ENCODE measurements around the gene ADORA2B.

ADORA2B gene

GRCh38 chr17:16001226-16001897, 56.4 kb downstream of the ADORA2B start:
- no peak overlapping the region for H3K4me3 ChIP-seq (ENCODE audit: low read depth, low read length)
- no peak for DNase-seq (ENCODE audit: low read depth)
- TF ChIP-seq CTCF (IDR thresholded peaks at IDR 0.05; ENCODE audit: insufficient read depth, low read depth, low read length, missing control alignments): no peak

DNA sequence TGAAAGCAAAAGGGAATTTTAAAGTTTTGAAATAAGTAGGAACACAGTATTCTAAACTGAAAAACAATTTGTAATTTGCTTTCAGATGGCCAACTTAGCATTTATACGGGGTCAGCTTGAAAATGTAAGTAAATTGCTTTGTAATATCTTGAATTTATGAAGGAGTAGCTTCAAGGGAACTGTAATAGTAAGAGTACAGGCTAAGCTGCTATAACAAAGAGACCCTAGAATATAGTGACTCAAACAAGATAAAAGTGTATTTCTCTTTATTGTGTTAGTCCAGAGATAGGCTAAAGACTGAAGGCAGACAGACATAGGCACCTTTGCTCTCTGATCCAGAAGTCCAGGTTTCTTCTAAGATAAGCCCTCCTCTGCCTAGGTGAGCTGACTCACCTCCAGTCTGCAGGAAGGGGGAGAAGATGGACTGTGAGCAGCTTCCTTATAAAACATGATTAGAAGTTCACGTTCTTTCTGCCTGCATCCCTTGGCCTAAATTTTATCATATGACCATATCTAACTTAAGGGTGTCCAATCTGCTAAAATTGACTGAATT, 57.9 kb downstream of the ADORA2B start:
- H3K4me3 ChIP-seq (ENCODE audit: low read depth, low read length): no peak overlapping the region
- TF ChIP-seq CTCF (IDR thresholded peaks at IDR 0.05; ENCODE audit: insufficient read depth, low read depth, low read length, missing control alignments): no peak
- no peak for DNase-seq (ENCODE audit: low read depth)

DNA sequence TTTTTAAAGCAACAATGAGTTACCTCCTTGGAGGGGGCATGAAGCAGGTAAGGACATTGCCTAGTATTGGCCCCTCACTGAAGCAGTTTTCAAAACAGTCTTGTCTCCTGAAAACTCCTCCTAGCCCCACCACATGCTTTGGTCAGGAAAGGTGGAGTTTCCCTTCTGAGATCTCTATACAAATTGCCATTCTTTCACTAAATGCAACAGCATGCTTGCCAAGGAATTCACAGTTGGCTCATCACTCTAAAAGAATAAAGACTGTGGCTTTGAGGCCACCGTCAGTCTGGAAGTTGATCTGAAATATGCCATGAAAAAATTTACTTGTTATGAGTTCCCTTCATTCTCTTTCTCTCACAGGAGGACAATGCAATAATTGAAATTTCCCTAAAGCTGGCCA, 58.9 kb downstream of the ADORA2B start:
- no peak for TF ChIP-seq CTCF (IDR thresholded peaks at IDR 0.05; ENCODE audit: insufficient read depth, low read depth, low read length, missing control alignments)
- H3K4me3 ChIP-seq (ENCODE audit: low read depth, low read length): no peak overlapping the region

DNA sequence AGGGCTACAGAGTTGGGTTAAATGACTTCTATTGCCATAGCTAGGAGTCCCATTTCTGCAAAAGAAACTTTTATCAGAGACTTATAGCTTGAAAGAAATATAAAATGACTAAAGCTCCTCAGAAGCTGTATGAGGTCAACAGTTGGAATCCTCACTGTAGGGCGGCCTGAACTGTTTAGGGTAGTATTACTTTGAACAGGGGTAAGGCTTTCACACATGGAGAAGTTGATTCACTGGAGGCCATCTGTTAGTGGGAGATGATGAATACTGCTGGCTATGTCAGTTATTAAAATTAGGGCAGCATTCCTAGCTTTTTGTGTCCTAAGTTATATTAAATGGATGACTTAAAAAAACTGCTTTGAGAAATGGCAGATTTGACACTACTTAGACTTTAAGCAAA, 60.7 kb downstream of the ADORA2B start:
- no peak for DNase-seq (ENCODE audit: low read depth)
- H3K4me3 ChIP-seq (ENCODE audit: low read depth, low read length): no peak overlapping the region
- TF ChIP-seq CTCF (IDR thresholded peaks at IDR 0.05; ENCODE audit: insufficient read depth, low read depth, low read length, missing control alignments): no peak

More for the DNA sequence above, 58.9 kb downstream of the ADORA2B start:
- DNase-seq (ENCODE audit: low read depth): no peak

DNA sequence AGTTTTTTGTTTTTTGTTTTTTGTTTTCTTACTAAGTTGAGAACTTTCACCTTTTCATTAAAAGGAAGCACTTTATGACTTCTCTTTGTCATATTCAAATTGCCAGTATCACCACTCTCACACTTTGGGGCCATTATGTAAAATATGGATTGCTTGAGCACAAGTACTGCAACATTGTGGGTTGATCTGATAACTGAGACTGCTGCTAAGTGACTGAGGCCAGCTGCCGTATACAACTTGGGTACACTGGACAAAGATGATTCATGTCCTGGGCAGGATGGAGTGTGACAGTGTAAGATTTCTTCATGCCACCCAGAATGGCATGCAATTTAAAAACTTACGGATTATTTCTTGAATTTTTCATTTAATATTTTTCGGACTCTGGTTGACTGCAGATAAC, 62.5 kb downstream of the ADORA2B start:
- no peak for TF ChIP-seq CTCF (IDR thresholded peaks at IDR 0.05; ENCODE audit: insufficient read depth, low read depth, low read length, missing control alignments)
- no peak overlapping the region for H3K4me3 ChIP-seq (ENCODE audit: low read depth, low read length)
- DNase-seq (ENCODE audit: low read depth): no peak

- no peak for DNase-seq (ENCODE audit: low read depth)
- no peak overlapping the region for H3K4me3 ChIP-seq (ENCODE audit: low read depth, low read length)
- no peak for TF ChIP-seq CTCF (IDR thresholded peaks at IDR 0.05; ENCODE audit: insufficient read depth, low read depth, low read length, missing control alignments)
These were observed 69.0 kb downstream of the ADORA2B start for GRCh38 chr17:16013943-16014407.

GRCh38 chr17:16019347-16019746, 74.4 kb downstream of the ADORA2B start:
- no peak for TF ChIP-seq CTCF (IDR thresholded peaks at IDR 0.05; ENCODE audit: insufficient read depth, low read depth, low read length, missing control alignments)
- DNase-seq (ENCODE audit: low read depth): no peak

More at GRCh38 chr17:16019347-16019746, 74.4 kb downstream of the ADORA2B start:
- no peak overlapping the region for H3K4me3 ChIP-seq (ENCODE audit: low read depth, low read length)

All from GM12865 (cell line).